GM13977 (cell line): ENCODE measurements around the gene GRN.

ENCODE experiments used
- DNase-seq: peaks from one replicate; pipeline ENCODE4 v3.0.0; 2012; ENCODE audit warnings: low spot score
- CTCF ChIP-seq: IDR thresholded peaks from 2 replicates; pipeline ENCODE4 v1.5.1; 2012; ENCODE audit warnings: mild to moderate bottlenecking, control low read depth; ENCODE audit not compliant: insufficient read depth; ENCODE audit errors: extremely low read depth, missing control alignments
- in situ Hi-C: fragments of 300-500 bp; cut with MboI; formaldehyde crosslinking; loops from one replicate; pipeline ENCODE4 v1.12.0; 2022; ENCODE audit warnings: low sequenced_read_pairs, low pct_unique_long_range_greater_than_20kb, mixed read lengths, inconsistent platforms; ENCODE audit not compliant: unreplicated experiment

GRN gene

DNA sequence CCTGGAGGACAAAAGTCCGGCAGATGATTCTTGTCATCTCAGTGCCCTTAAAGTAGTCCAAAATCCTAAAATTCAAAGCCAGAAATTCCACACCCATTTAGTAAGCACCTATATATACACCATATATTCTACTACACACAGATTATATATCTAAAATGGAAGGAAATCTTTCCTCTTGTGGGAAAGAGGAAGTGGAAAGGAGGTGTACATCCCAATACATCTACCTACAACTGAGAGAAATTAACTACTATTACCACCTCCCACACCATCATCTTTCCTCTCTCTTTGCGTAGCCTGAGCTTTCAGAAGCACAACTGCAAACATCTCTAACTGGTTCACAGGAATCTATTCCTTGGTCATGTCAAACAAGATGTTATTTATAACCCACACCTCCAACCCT lies 49.7 kb downstream of the GRN start:
- TF ChIP-seq CTCF, result no peak
- DNase-seq, result no peak
- in situ Hi-C loops, result no loop called here

DNA sequence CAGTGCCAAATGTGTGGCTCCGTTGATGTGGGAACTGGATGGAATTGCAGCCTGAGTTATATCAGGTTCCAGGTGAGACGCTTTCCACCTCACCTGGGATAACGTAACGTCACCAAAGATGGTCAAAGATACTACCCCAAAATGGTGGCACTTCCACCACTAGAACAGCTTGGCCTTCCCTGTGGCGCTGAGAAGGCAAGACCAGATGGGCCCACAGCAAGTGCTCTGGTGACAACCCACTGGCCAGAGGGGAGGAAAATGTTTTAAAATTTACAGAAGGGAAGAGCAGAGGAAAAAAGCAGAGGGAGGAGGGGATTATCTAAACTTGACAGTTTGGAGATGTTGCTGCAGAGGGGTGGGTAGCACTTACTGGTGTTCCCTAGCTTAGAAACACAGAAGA lies 51.8 kb downstream of the GRN start:
- in situ Hi-C loops, result no loop called here
- TF ChIP-seq CTCF, result no peak
- no peak for DNase-seq

- in situ Hi-C loops, result no loop called here
- no peak for DNase-seq
- no peak for TF ChIP-seq CTCF
Measured at GRCh38 chr17:44397479-44398440, 52.7 kb downstream of the GRN start.

- no peak for DNase-seq
- TF ChIP-seq CTCF, result no peak
- in situ Hi-C loops, result no loop called here
Measured at GRCh38 chr17:44398692-44399691, 53.9 kb downstream of the GRN start.

DNA sequence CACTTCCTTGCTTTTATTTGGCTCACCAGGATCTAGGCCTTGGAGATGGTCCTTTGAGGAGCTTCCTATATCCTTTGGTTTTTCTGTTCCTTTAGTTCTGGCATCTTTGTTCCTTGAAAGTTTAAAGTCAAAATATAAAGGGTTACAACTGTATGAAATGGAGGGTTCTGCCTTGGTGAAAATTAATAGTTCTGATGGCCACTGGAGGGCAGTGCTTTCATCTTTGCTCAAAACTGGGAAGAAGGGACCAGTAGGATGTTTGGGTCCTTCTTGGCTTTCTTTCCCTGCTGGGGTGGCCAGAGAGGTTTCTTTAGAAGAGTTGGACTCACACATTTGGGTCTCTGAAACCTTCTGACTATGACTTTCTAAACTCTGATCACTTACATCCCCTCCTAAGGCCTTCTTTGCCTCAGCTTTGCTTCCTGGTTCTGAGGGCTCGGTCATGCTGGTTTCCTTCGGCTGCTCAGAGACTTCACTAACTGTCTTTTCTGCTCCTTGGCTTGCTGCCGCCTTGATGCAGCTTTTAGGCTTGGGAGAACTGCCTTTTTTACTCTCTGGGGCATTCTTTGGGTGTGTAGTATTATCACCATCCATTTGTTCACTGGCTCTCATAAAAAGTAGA lies 55.2 kb downstream of the GRN start:
- in situ Hi-C loops, result loop anchor here (10.0 kb wide), 1 partner anchor 124 kb away; no protein-coding TSS in a partner anchor
- no peak for DNase-seq
- TF ChIP-seq CTCF, result peak; percentile 56
